H1 (cell line): ENCODE measurements around the gene ZNF565. TPM values are rescaled to one million over a fixed set of nuclear protein-coding genes. Genes with fewer than 3 reads are reported as not detected.

Experiments
- CTCF ChIA-PET: fragments of 300-600 bp; sonication (Branson Sonifier 250); formaldehyde crosslinking; loops from one replicate; lab custom pipeline; 2021; ENCODE audit not compliant: partially characterized antibody; lab: Charles Lee
- POLR2A ChIA-PET: fragments of 300-600 bp; sonication (Branson Sonifier 250); formaldehyde crosslinking; loops from one replicate; lab custom pipeline; 2021; ENCODE audit warnings: inconsistent platforms; ENCODE audit not compliant: partially characterized antibody; lab: Charles Lee
- DNase-seq, 2 experiments: peaks; one replicate each; pipeline versions ENCODE4 v3.0.0 to v3.0.0-alpha.2; 2010 to 2022; ENCODE audit warnings: low spot score in 2 of 2, low read depth in 1 of 2, mixed read lengths in 1 of 2
- FAIRE-seq: peaks from 2 replicates; lab custom pipeline; 2011; peaks lifted over from hg19 to GRCh38; lab: Jason Lieb, UNC
- H2AFZ ChIP-seq: 2 replicates; pipeline ENCODE4 v1.8.1; 2012; ENCODE audit warnings: low read length, inconsistent platforms
- H2AK5ac ChIP-seq: 2 replicates; pipeline ENCODE4 v1.6.1; 2013; ENCODE audit warnings: low read depth, low read length
- H2BK120ac ChIP-seq: replicated peaks from 2 replicates; pipeline ENCODE3; 2013; ENCODE audit warnings: low read depth, low read length, inconsistent platforms
- H2BK12ac ChIP-seq: 2 replicates; pipeline ENCODE4 v1.6.1; 2013; ENCODE audit warnings: low read depth, low read length
- H2BK15ac ChIP-seq: 2 replicates; pipeline ENCODE4 v1.6.1; 2013; ENCODE audit warnings: low read length
- H2BK20ac ChIP-seq: 2 replicates; pipeline ENCODE4 v1.6.1; 2013; ENCODE audit warnings: low read length
- H2BK5ac ChIP-seq: 2 replicates; pipeline ENCODE4 v1.6.1; 2013; ENCODE audit warnings: low read depth, low read length
- H3K14ac ChIP-seq: 2 replicates; pipeline ENCODE4 v1.6.1; 2013; ENCODE audit warnings: inconsistent platforms; ENCODE audit not compliant: insufficient read length
- H3K18ac ChIP-seq: 2 replicates; pipeline ENCODE4 v1.6.1; 2013; ENCODE audit warnings: low read length; ENCODE audit errors: extremely low read depth
- H3K23ac ChIP-seq: 2 replicates; pipeline ENCODE4 v1.6.1; 2013; ENCODE audit warnings: inconsistent platforms; ENCODE audit not compliant: insufficient read length
- H3K23me2 ChIP-seq: 2 replicates; pipeline ENCODE4 v1.6.1; 2013; ENCODE audit warnings: low read depth, low read length
- H3K27ac ChIP-seq: 2 replicates; pipeline ENCODE4 v1.6.1; 2011; ENCODE audit warnings: low read depth, low read length, inconsistent platforms
- H3K27me3 ChIP-seq, 4 experiments: replicated peaks in 1 of 4; 1 replicate in 1 of 4; 2 replicates in 3 of 4; pipeline versions ENCODE4 v1.6.1 to v1.8.1; 2011 to 2013; ENCODE audit warnings: low read length in 3 of 4, mild to moderate bottlenecking in 3 of 4, inconsistent platforms in 2 of 4, mixed read lengths in 2 of 4, moderate library complexity in 1 of 4; ENCODE audit not compliant: control insufficient read depth in 3 of 4, insufficient read depth in 3 of 4; ENCODE audit errors: extremely low read depth in 1 of 4
- H3K36me3 ChIP-seq, 4 experiments: 2 replicates each; pipeline versions ENCODE4 v1.6.1 to v1.8.1; 2011 to 2013; ENCODE audit warnings: mild to moderate bottlenecking in 4 of 4, low read length in 3 of 4, moderate library complexity in 2 of 4, control low read depth in 1 of 4, inconsistent platforms in 1 of 4; ENCODE audit not compliant: insufficient read depth in 4 of 4, control insufficient read depth in 2 of 4
- H3K4ac ChIP-seq: replicated peaks from 2 replicates; pipeline ENCODE3; 2013; ENCODE audit warnings: low read length, low read depth, mixed read lengths, inconsistent platforms; ENCODE audit not compliant: insufficient read length
- H3K4me1 ChIP-seq, 4 experiments: replicated peaks in 1 of 4; 1 replicate in 1 of 4; 2 replicates in 3 of 4; pipeline versions ENCODE4 v1.6.1 to v1.8.1; 2011 to 2013; ENCODE audit warnings: low read length in 3 of 4, inconsistent platforms in 2 of 4, mixed read lengths in 1 of 4; ENCODE audit not compliant: insufficient read depth in 4 of 4, control insufficient read depth in 3 of 4
- H3K4me2 ChIP-seq, 2 experiments: 2 replicates each; pipeline versions ENCODE4 v1.6.1 to v1.8.1; 2011 to 2013; ENCODE audit warnings: low read depth in 2 of 2, low read length in 2 of 2, control low read depth in 1 of 2, inconsistent platforms in 1 of 2, mild to moderate bottlenecking in 1 of 2; ENCODE audit not compliant: insufficient read depth in 1 of 2
- H3K4me3 ChIP-seq, 4 experiments: fragments of 200-600, 300-600 bp in 1 of 4; sonication (generic), shearing (Covaris generic), sonication (Bioruptor Twin) in 1 of 4; 2 replicates each; pipeline versions ENCODE4 v1.5.1 to v1.8.1; 2011 to 2016; ENCODE audit warnings: low read length in 4 of 4, low read depth in 3 of 4, control low read depth in 2 of 4, inconsistent platforms in 2 of 4, mild to moderate bottlenecking in 2 of 4, mixed read lengths in 1 of 4, moderate library complexity in 1 of 4; ENCODE audit not compliant: insufficient read depth in 2 of 4; ENCODE audit errors: extremely low read depth in 1 of 4
- H3K56ac ChIP-seq: replicated peaks from 2 replicates; pipeline ENCODE3; 2013; ENCODE audit warnings: low read depth, mild to moderate bottlenecking, mixed read lengths, low read length, inconsistent platforms; ENCODE audit not compliant: insufficient read length
- H3K79me1 ChIP-seq: 2 replicates; pipeline ENCODE4 v1.6.1; 2013; ENCODE audit warnings: low read depth, low read length, control low read depth
- H3K79me2 ChIP-seq, 2 experiments: 2 replicates each; pipeline versions ENCODE4 v1.6.1 to v1.8.1; 2012 to 2013; ENCODE audit warnings: low read length in 2 of 2, mild to moderate bottlenecking in 2 of 2, inconsistent platforms in 1 of 2; ENCODE audit not compliant: insufficient read depth in 2 of 2, control insufficient read depth in 1 of 2
- H3K9ac ChIP-seq, 4 experiments: replicated peaks in 1 of 4; 1 replicate in 1 of 4; 2 replicates in 3 of 4; pipeline versions ENCODE4 v1.6.1 to v1.8.1; 2011 to 2013; ENCODE audit warnings: low read depth in 3 of 4, low read length in 3 of 4, control low read depth in 2 of 4, mild to moderate bottlenecking in 2 of 4, moderate library complexity in 2 of 4, inconsistent platforms in 1 of 4; ENCODE audit errors: extremely low read depth in 1 of 4
- H3K9me3 ChIP-seq, 2 experiments: 2 replicates each; pipeline versions ENCODE4 v1.6.1 to v1.8.1; 2012 to 2013; ENCODE audit warnings: mild to moderate bottlenecking in 2 of 2, moderate library complexity in 2 of 2, control low read depth in 1 of 2, inconsistent platforms in 1 of 2, low read depth in 1 of 2, low read length in 1 of 2, mixed read lengths in 1 of 2; ENCODE audit not compliant: insufficient read depth in 2 of 2
- H4K20me1 ChIP-seq, 2 experiments: replicated peaks in 1 of 2; 2 replicates each; pipeline versions ENCODE3 to v1.8.1; 2011 to 2013; ENCODE audit warnings: inconsistent platforms in 2 of 2, low read length in 2 of 2, mild to moderate bottlenecking in 1 of 2; ENCODE audit not compliant: insufficient read depth in 2 of 2, control insufficient read depth in 1 of 2
- H4K5ac ChIP-seq: 2 replicates; pipeline ENCODE4 v1.6.1; 2013; ENCODE audit warnings: low read length, low read depth, mixed read lengths, inconsistent platforms; ENCODE audit not compliant: insufficient read length
- H4K8ac ChIP-seq: 2 replicates; pipeline ENCODE4 v1.8.0; 2013; ENCODE audit warnings: mild to moderate bottlenecking, moderate library complexity, low read length, inconsistent platforms; ENCODE audit not compliant: insufficient read depth; ENCODE audit errors: extremely low read depth
- H4K91ac ChIP-seq: replicated peaks from 2 replicates; pipeline ENCODE3; 2013; ENCODE audit warnings: low read length, mixed read lengths, inconsistent platforms; ENCODE audit not compliant: insufficient read length
- GABPA ChIP-seq: IDR thresholded peaks from 2 replicates; pipeline ENCODE4 v1.6.1; 2011; ENCODE audit warnings: mild to moderate bottlenecking, low read length, moderate library complexity, borderline replicate concordance; ENCODE audit not compliant: insufficient read depth
- JUND ChIP-seq: IDR thresholded peaks from 2 replicates; pipeline ENCODE4 v1.6.1; 2011; ENCODE audit warnings: mild to moderate bottlenecking, improper control_type of control experiment, low read length
- WGBS, 2 experiments: shearing (Covaris generic) in 1 of 2; methylation state at CpG; one replicate each; pipeline versions ENCODE4 v1.1.6 to v1.1.7; 2013 to 2015; ENCODE audit warnings: low lambda C conversion rate in 2 of 2, mixed read lengths in 2 of 2, inconsistent platforms in 1 of 2, low coverage in 1 of 2, missing lambda C conversion rate in 1 of 2; ENCODE audit not compliant: insufficient replicate concordance in 2 of 2, insufficient coverage in 1 of 2, insufficient read length in 1 of 2; ENCODE audit errors: extremely low coverage in 1 of 2, missing lambda C conversion rate in 1 of 2; 5-methylcytosine and 5-hydroxymethylcytosine counted together
- polyA plus RNA-seq, 7 experiments: library from polyadenylated mRNA; depleted of rRNA in 3 of 7; stranded (reverse) in 5 of 7; unstranded in 2 of 7; fragments of >200 nt in 5 of 7; fragments of 200-250 nt in 2 of 7; gene quantifications; 1 replicate in 5 of 7; 2 replicates in 1 of 7; 4 replicates in 1 of 7; pipeline versions ENCODE4 v1.2.1 to v1.2.3, GENCODE V29; 2011 to 2013; ENCODE audit warnings: missing spikeins in 2 of 7, mixed read lengths in 2 of 7
- total RNA-seq: library from RNA; stranded (reverse); fragmentation: NEBNext Ultra II Directional; extraction: Animal tissue kit (Norgen Biotek cat#: 25700); gene quantifications from 2 replicates; pipeline ENCODE4 v1.2.1, GENCODE V29; 2021

The ZNF565 gene
- total and polyA plus RNA-seq, 2 of the 8 experiments (the other 6 are each of a cell fraction or from before 2014, with no cell fraction given), result 0.89 to 3.1 TPM

GRCh38 chr19:36209372-36209771, 5.1 kb downstream of the ZNF565 start:
- Histone ChIP-seq H3K27ac (no peak overlapping the region), H3K36me3 (no peaks in the 10 kb centered on the region), H3K18ac (no peak overlapping the region), H2BK12ac (no peak overlapping the region), H3K4me3 (no peak overlapping the region), H3K4me1 (peaks cover 0 to 6% (median 2%) of the 10 kb centered on the region in 4 experiments; a peak in 5 of 7 replicates), H2BK20ac (no peak overlapping the region), H3K9me3 (no peaks in the 10 kb centered on the region), H4K8ac (no peak overlapping the region), H3K79me2 (peaks cover 0 to 7% of the 10 kb centered on the region in 2 experiments; a peak in 2 of 4 replicates), H2BK120ac (no peak overlapping the region), H3K56ac (no peak overlapping the region), H2AK5ac (no peak overlapping the region), H2AFZ (no peak overlapping the region), H3K9ac (no peak overlapping the region), H3K23me2 (peaks cover 7% of the 10 kb centered on the region), H2BK5ac (no peak overlapping the region), H3K14ac (no peak overlapping the region), H3K23ac (no peak overlapping the region), H2BK15ac (no peak overlapping the region), H4K5ac (no peak overlapping the region), H3K4ac (no peak overlapping the region), H3K79me1 (peaks cover 7% of the 10 kb centered on the region), H3K27me3 (no peaks in the 10 kb centered on the region), H4K20me1 (no peaks in the 10 kb centered on the region), H4K91ac (no peak overlapping the region), H3K4me2 (no peak overlapping the region)
- DNase-seq (no peak), FAIRE-seq (no peak)
- no peak for TF ChIP-seq GABPA
- no peak for TF ChIP-seq JUND
- 89% methylated on average over 7 of the region's 7 CpGs; no CpG with 5 or more reads in 1 of the 2 experiments for WGBS, 2 experiments
- POLR2A ChIA-PET, result interaction anchor here (1.0 kb wide), 1 partner anchor 17 kb away, joined by 3 read pairs; no protein-coding TSS in a partner anchor
- CTCF ChIA-PET, result no interaction called here
